Measurements from ENCODE around the gene APBB1IP.

APBB1IP gene

DNA sequence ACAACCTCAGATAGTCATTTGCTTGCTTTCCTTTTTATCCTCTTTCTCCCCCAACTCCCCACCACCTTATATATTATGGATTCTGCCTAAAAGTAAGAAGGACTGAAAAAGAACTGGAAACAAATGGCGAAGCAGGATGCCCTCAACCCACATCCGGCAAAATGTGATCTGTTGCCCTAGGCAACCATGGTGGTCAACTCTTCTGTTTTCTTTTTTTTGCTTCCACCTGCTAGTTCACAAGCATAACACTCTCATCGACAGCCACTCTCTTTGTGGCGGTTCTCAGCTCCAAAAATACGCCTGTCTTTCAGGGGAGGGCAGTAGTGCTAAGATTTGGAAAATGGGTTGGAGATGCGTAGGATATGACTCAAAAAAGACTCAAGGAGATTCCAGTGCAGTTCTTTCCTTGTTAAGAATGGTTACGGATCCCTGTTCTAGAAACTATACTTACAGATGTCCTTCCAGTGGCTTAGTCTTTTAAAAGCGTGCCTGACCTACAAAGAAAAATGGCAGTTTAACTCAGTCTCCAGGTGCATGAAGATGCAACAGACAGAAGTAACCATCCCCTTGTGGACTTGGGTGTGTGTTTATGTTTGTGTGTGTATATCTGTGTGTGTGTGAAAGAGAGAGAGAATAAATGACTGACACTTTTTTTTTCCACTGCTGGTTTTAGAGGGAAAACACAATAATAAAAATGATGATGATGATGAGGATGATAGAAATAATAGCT, 10.7 kb downstream of the APBB1IP start:
- DNase-seq (ENCODE audit: low spot score): no peak
- no CpG with 5 or more reads among the region's 8 CpGs for WGBS, 2 donors (ENCODE audit: extremely low coverage in 2 of 2, insufficient read length in 2 of 2, insufficient replicate concordance in 1 of 2)

DNA sequence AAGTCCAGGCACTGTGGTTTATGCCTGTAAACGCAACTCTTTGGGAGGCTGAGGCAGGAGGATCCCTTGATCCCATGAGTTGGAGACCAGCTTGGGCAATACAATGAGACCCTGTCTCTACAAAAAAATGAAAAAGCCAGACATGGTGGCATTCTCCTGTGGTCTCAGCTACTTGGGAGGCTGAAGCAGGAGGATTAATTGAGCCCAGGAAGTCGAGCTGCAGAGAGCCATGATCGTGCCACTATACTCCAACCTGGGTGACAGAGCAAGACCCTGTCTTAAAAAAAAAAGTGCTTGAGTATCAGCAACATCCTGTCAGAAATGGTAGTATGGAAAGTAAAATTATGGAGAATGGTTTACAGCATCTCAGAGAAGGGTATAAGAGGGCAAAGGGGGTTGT, 11.6 kb downstream of the APBB1IP start:
- Histone ChIP-seq H2AK5ac (ENCODE audit: low read depth, low read length) (no peak overlapping the region), H3K18ac (ENCODE audit: low read length) (no peak overlapping the region), H3K4me1 (ENCODE audit: control insufficient read depth in 2 of 2, insufficient read depth in 1 of 2, low read depth in 1 of 2, low read length in 2 of 2) (no peaks in the 10 kb centered on the region), H3K79me1 (ENCODE audit: low read depth, low read length) (no peaks in the 10 kb centered on the region), H3K36me3 (replicated peaks in 1 of 2; ENCODE audit: control insufficient read depth in 2 of 2, insufficient read depth in 2 of 2, low read length in 2 of 2) (no peaks in the 10 kb centered on the region), H3K4me2 (ENCODE audit: insufficient read depth, low read length, poor library complexity, severe bottlenecking) (no peak overlapping the region), H3K9me3 (replicated peaks in 1 of 2; ENCODE audit: control insufficient read depth in 2 of 2, insufficient read depth in 1 of 2, low read depth in 1 of 2, low read length in 2 of 2) (peaks cover 0 to 2% of the 10 kb centered on the region in 2 donors), H3K4me3 (ENCODE audit: low read length in 2 of 2) (no peak overlapping the region), H2BK120ac (ENCODE audit: low read depth, low read length) (no peak overlapping the region), H3K14ac (ENCODE audit: low read length) (no peak overlapping the region), H2BK12ac (ENCODE audit: low read length) (no peak overlapping the region), H2BK15ac (ENCODE audit: low read length) (no peak overlapping the region), H2AFZ (ENCODE audit: low read length) (no peak overlapping the region), H2BK5ac (ENCODE audit: low read length) (no peak overlapping the region), H4K91ac (ENCODE audit: low read depth, low read length, poor library complexity) (no peak overlapping the region), H3K23ac (ENCODE audit: low read depth, low read length, poor library complexity) (no peak overlapping the region), H3K27me3 (ENCODE audit: control insufficient read depth in 3 of 3, insufficient read depth in 3 of 3, low read depth in 1 of 3, low read length in 3 of 3) (no peaks in the 10 kb centered on the region), H3K4ac (ENCODE audit: low read length) (no peak overlapping the region), H3K27ac (replicated peaks; ENCODE audit: low read length) (no peak overlapping the region), H3K9ac (ENCODE audit: low read depth, low read length, poor library complexity) (no peak overlapping the region), H4K8ac (ENCODE audit: low read depth, low read length) (no peak overlapping the region)
- no CpG with 5 or more reads among the region's 3 CpGs for WGBS, 2 donors (ENCODE audit: extremely low coverage in 2 of 2, insufficient read length in 2 of 2, insufficient replicate concordance in 1 of 2)
- no peak for DNase-seq (ENCODE audit: low spot score)

More for the DNA sequence above, 10.7 kb downstream of the APBB1IP start:
- no peak overlapping the region for H3K4ac ChIP-seq (ENCODE audit: low read length)
- H3K18ac ChIP-seq (ENCODE audit: low read length): no peak overlapping the region
- H2BK15ac ChIP-seq (ENCODE audit: low read length): no peak overlapping the region
- H2AK5ac ChIP-seq (ENCODE audit: low read depth, low read length): no peak overlapping the region
- no peak overlapping the region for H3K23ac ChIP-seq (ENCODE audit: low read depth, low read length, poor library complexity)
- no peak overlapping the region for H4K8ac ChIP-seq (ENCODE audit: low read depth, low read length)
- H2BK5ac ChIP-seq (ENCODE audit: low read length): no peak overlapping the region
- no peaks in the 10 kb centered on the region for H3K36me3 ChIP-seq (replicated peaks in 1 of 2; ENCODE audit: control insufficient read depth in 2 of 2, insufficient read depth in 2 of 2, low read length in 2 of 2)
- H2AFZ ChIP-seq (ENCODE audit: low read length): no peak overlapping the region
- no peak overlapping the region for H3K4me2 ChIP-seq (ENCODE audit: insufficient read depth, low read length, poor library complexity, severe bottlenecking)
- no peak overlapping the region for H3K9ac ChIP-seq (ENCODE audit: low read depth, low read length, poor library complexity)
- H3K14ac ChIP-seq (ENCODE audit: low read length): no peak overlapping the region
- no peak overlapping the region for H2BK12ac ChIP-seq (ENCODE audit: low read length)
- no peak overlapping the region for H4K91ac ChIP-seq (ENCODE audit: low read depth, low read length, poor library complexity)
- H3K9me3 ChIP-seq (replicated peaks in 1 of 2; ENCODE audit: control insufficient read depth in 2 of 2, insufficient read depth in 1 of 2, low read depth in 1 of 2, low read length in 2 of 2): peaks cover 0 to 2% of the 10 kb centered on the region in 2 donors
- no peak overlapping the region for H3K27ac ChIP-seq (replicated peaks; ENCODE audit: low read length)
- no peak overlapping the region for H3K4me3 ChIP-seq (ENCODE audit: low read length in 2 of 2)
- H3K4me1 ChIP-seq (ENCODE audit: control insufficient read depth in 2 of 2, insufficient read depth in 1 of 2, low read depth in 1 of 2, low read length in 2 of 2): no peaks in the 10 kb centered on the region
- no peaks in the 10 kb centered on the region for H3K27me3 ChIP-seq (ENCODE audit: control insufficient read depth in 3 of 3, insufficient read depth in 3 of 3, low read depth in 1 of 3, low read length in 3 of 3)
- H3K79me1 ChIP-seq (ENCODE audit: low read depth, low read length): no peaks in the 10 kb centered on the region
- H2BK120ac ChIP-seq (ENCODE audit: low read depth, low read length): no peak overlapping the region

DNA sequence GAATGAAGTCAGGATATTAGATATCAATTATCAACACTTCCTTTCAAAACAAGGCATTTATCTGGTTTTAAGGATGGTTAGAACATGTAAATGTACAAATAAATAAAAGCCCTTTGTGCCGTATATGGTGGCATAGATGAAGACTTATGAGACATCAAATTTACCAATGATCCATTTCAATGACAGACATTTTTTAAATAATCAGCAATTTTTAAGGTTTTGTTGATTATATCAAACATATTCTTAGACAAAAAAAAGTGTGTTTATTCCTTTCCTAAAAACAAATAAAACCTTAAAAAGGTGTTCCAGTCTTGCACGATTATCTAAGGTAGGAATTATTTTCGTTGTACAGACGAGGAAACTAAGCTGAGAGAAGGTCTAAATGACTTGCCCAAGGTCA, 13.8 kb downstream of the APBB1IP start:
- Histone ChIP-seq H2BK12ac (ENCODE audit: low read length) (no peak overlapping the region), H3K4me3 (ENCODE audit: low read length in 2 of 2) (no peak overlapping the region), H3K4me2 (ENCODE audit: insufficient read depth, low read length, poor library complexity, severe bottlenecking) (no peak overlapping the region), H4K8ac (ENCODE audit: low read depth, low read length) (no peak overlapping the region), H2BK120ac (ENCODE audit: low read depth, low read length) (no peak overlapping the region), H3K27ac (replicated peaks; ENCODE audit: low read length) (no peak overlapping the region), H3K4me1 (ENCODE audit: control insufficient read depth in 2 of 2, insufficient read depth in 1 of 2, low read depth in 1 of 2, low read length in 2 of 2) (no peaks in the 10 kb centered on the region), H4K91ac (ENCODE audit: low read depth, low read length, poor library complexity) (no peak overlapping the region), H2BK5ac (ENCODE audit: low read length) (no peak overlapping the region), H2AFZ (ENCODE audit: low read length) (no peak overlapping the region), H3K27me3 (ENCODE audit: control insufficient read depth in 3 of 3, insufficient read depth in 3 of 3, low read depth in 1 of 3, low read length in 3 of 3) (no peaks in the 10 kb centered on the region), H3K18ac (ENCODE audit: low read length) (no peak overlapping the region), H3K23ac (ENCODE audit: low read depth, low read length, poor library complexity) (no peak overlapping the region), H3K4ac (ENCODE audit: low read length) (no peak overlapping the region), H2AK5ac (ENCODE audit: low read depth, low read length) (no peak overlapping the region), H2BK15ac (ENCODE audit: low read length) (no peak overlapping the region), H3K79me1 (ENCODE audit: low read depth, low read length) (no peaks in the 10 kb centered on the region), H3K14ac (ENCODE audit: low read length) (no peak overlapping the region), H3K9me3 (replicated peaks in 1 of 2; ENCODE audit: control insufficient read depth in 2 of 2, insufficient read depth in 1 of 2, low read depth in 1 of 2, low read length in 2 of 2) (peaks cover 0 to 2% of the 10 kb centered on the region in 2 donors), H3K36me3 (replicated peaks in 1 of 2; ENCODE audit: control insufficient read depth in 2 of 2, insufficient read depth in 2 of 2, low read length in 2 of 2) (no peaks in the 10 kb centered on the region), H3K9ac (ENCODE audit: low read depth, low read length, poor library complexity) (no peak overlapping the region)
- no peak for DNase-seq (ENCODE audit: low spot score)
- no CpG with 5 or more reads among the region's 4 CpGs for WGBS, 2 donors (ENCODE audit: extremely low coverage in 2 of 2, insufficient read length in 2 of 2, insufficient replicate concordance in 1 of 2)

DNA sequence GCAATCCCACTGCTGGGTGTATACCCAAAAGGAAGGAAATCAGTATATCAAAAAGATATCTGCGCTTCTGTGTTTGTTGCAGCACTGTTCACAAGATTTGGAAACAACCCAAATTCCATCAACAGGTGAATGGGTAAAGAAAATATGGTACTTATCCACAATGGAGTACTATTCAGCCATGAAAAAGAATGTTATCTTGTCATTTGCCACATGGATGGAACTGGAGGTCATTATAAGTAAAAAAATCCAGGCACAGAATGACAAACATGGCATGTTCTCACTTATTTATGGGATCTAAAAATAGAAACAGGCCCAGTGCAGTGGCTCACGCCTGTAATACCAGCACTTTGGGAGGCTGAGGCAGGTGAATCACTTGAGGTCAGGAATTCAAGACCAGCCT, 15.7 kb downstream of the APBB1IP start:
- H4K91ac ChIP-seq (ENCODE audit: low read depth, low read length, poor library complexity): no peak overlapping the region
- H3K4me1 ChIP-seq (ENCODE audit: control insufficient read depth in 2 of 2, insufficient read depth in 1 of 2, low read depth in 1 of 2, low read length in 2 of 2): no peaks in the 10 kb centered on the region
- DNase-seq (ENCODE audit: low spot score): no peak
- no peak overlapping the region for H4K8ac ChIP-seq (ENCODE audit: low read depth, low read length)
- H3K18ac ChIP-seq (ENCODE audit: low read length): no peak overlapping the region
- no peak overlapping the region for H2BK15ac ChIP-seq (ENCODE audit: low read length)
- no CpG with 5 or more reads among the region's 2 CpGs for WGBS, 2 donors (ENCODE audit: extremely low coverage in 2 of 2, insufficient read length in 2 of 2, insufficient replicate concordance in 1 of 2)
- H3K14ac ChIP-seq (ENCODE audit: low read length): no peak overlapping the region
- no peak overlapping the region for H3K27ac ChIP-seq (replicated peaks; ENCODE audit: low read length)
- H2AFZ ChIP-seq (ENCODE audit: low read length): no peak overlapping the region
- no peak overlapping the region for H3K4me2 ChIP-seq (ENCODE audit: insufficient read depth, low read length, poor library complexity, severe bottlenecking)
- peaks cover 0 to 2% of the 10 kb centered on the region in 2 donors for H3K9me3 ChIP-seq (replicated peaks in 1 of 2; ENCODE audit: control insufficient read depth in 2 of 2, insufficient read depth in 1 of 2, low read depth in 1 of 2, low read length in 2 of 2)
- no peaks in the 10 kb centered on the region for H3K36me3 ChIP-seq (replicated peaks in 1 of 2; ENCODE audit: control insufficient read depth in 2 of 2, insufficient read depth in 2 of 2, low read length in 2 of 2)
- no peak overlapping the region for H2BK120ac ChIP-seq (ENCODE audit: low read depth, low read length)
- no peak overlapping the region for H3K4ac ChIP-seq (ENCODE audit: low read length)
- no peak overlapping the region for H2AK5ac ChIP-seq (ENCODE audit: low read depth, low read length)
- H3K79me1 ChIP-seq (ENCODE audit: low read depth, low read length): no peaks in the 10 kb centered on the region
- H3K4me3 ChIP-seq (ENCODE audit: low read length in 2 of 2): no peak overlapping the region
- H3K9ac ChIP-seq (ENCODE audit: low read depth, low read length, poor library complexity): no peak overlapping the region
- H2BK12ac ChIP-seq (ENCODE audit: low read length): no peak overlapping the region
- no peak overlapping the region for H3K23ac ChIP-seq (ENCODE audit: low read depth, low read length, poor library complexity)
- H3K27me3 ChIP-seq (ENCODE audit: control insufficient read depth in 3 of 3, insufficient read depth in 3 of 3, low read depth in 1 of 3, low read length in 3 of 3): no peaks in the 10 kb centered on the region
- no peak overlapping the region for H2BK5ac ChIP-seq (ENCODE audit: low read length)
